NCI-H128 (cell line): ENCODE measurements around the gene OR56A4.
"Not testable (repeated sequence)": the region's sequence is repeated elsewhere in the genome, so short reads cannot be mapped to it uniquely, and the experiment has no call there.

ENCODE experiments used
- DNase-seq: peaks from one replicate; lab custom pipeline; 2025; ENCODE audit not compliant: unreplicated experiment; lab: John Stamatoyannopoulos, UW

Gene OR56A4

DNA sequence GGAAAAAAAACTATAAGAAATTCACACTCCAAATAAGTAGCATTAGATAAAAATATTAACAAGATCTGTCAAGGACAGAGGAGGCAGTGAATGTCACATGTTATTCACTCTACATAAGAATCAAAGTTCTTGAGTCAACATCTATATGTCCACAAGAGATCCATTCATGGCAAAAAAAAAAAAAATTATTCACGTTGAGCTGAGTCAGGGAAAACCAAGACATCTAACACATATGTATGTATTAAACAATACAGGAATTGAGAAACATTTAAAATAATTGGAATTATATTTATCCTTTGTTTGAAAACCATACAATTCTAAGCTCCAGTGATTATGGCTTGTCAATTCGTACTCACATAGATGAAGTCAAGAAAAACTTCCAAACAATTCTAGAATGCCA is 39.8 kb downstream of the OR56A4 start:
- DNase-seq = no peak

DNA sequence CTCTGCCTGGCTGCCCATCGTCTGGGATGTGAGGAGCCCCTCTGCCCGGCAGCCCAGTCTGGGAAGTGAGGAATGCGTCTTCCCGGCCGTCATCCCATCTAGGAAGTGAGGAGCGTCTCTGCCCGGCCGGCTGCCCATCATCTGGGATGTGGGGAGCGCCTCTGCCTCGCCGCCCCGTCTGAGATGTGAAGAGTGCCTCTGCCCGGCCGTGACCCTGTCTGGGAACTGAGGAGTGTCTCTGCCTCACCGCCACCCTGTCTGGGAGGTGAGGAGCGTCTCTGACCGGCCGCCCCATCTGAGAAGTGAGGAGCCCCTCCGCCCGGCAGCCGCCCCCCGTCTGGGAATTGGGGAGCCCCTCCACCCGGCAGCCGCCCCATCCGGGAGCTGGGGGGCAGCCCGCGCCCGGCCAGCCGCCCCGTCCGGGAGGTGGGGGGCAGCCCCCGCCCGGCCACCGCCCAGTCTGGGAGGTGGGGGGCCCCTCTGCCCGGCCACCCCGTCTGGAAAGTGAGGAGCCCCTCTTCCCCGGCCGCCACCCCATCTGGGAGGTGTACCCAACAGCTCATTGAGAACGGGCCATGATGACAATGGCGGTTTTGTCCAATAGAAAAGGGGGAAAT is 45.9 kb downstream of the OR56A4 start:
- not testable (repeated sequence) for DNase-seq

DNA sequence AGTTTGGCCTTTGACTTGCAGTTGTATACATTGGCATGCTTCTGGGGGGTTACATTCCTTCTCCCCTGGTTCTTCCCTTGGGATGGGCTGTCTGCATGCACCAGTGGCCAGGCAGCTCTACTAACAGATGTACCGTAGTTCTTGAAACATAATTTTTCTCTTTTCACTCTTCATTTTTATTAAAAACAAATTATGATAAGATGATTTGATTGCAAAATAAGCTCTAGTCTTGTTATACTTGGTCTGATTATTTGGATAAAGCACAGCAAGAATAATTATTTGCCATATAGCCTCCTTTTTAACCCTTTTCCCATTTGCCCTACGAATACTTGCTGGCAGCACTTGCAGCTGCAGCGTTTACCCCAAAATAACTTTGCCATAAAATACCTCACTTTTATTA is 51.2 kb downstream of the OR56A4 start:
- no peak for DNase-seq
